ENCODE data around the gene SEPTIN6.

GRCh38 chrX:119688911-119689321 lies 4.1 kb downstream of the SEPTIN6 start:
- TF ChIP-seq POLR2A (IDR thresholded peaks at IDR 0.05; ENCODE audit: low read depth, low read length) = no peak
- TF ChIP-seq POLR2AphosphoS5 (IDR thresholded peaks at IDR 0.05; ENCODE audit: low read depth, low read length) = no peak
- TF ChIP-seq PAX5 (IDR thresholded peaks at IDR 0.05; ENCODE audit: insufficient read depth, low read length, severe bottlenecking) = no peak
- TF ChIP-seq TAF1 (IDR thresholded peaks at IDR 0.05; ENCODE audit: low read depth, low read length) = no peak
- no peak for TF ChIP-seq SPI1 (IDR thresholded peaks at IDR 0.05; ENCODE audit: low read depth, low read length)

Data from GM12891 (cell line).